ENCODE results near the gene AMOTL1.

Gene AMOTL1

GRCh38 chr11:94754335-94754734, 13.8 kb upstream of the AMOTL1 start:
- no peak overlapping the region for H3K9ac ChIP-seq (ENCODE audit: insufficient read length, low read depth)
- TF ChIP-seq SUZ12 (IDR thresholded peaks at IDR 0.05; ENCODE audit: extremely low read depth, insufficient read depth, insufficient read length) (no peak), ZNF274 (IDR thresholded peaks at IDR 0.05; ENCODE audit: low read depth, low read length) (no peak), YY1 (IDR thresholded peaks at IDR 0.05; ENCODE audit: insufficient read depth, insufficient read length) (no peak)
- H3K4me1 ChIP-seq (ENCODE audit: insufficient read depth, insufficient read length): peaks cover 2% of the 10 kb centered on the region
- DNase-seq (ENCODE audit: low read depth, low spot score): no peak
- H3K4me3 ChIP-seq (ENCODE audit: insufficient read length, low read depth): no peak overlapping the region
- H3K36me3 ChIP-seq (ENCODE audit: insufficient read depth, insufficient read length, low read length): no peaks in the 10 kb centered on the region
- H3K27me3 ChIP-seq (ENCODE audit: insufficient read depth, insufficient read length): no peaks in the 10 kb centered on the region
- no peaks in the 10 kb centered on the region for H3K9me3 ChIP-seq (ENCODE audit: insufficient read depth, low read length)

- H3K4me3 ChIP-seq (ENCODE audit: insufficient read length, low read depth): no peak overlapping the region
- H3K4me1 ChIP-seq (ENCODE audit: insufficient read depth, insufficient read length): peaks cover 2% of the 10 kb centered on the region
- DNase-seq (ENCODE audit: low read depth, low spot score): no peak
- no peak overlapping the region for H3K9ac ChIP-seq (ENCODE audit: insufficient read length, low read depth)
- no peaks in the 10 kb centered on the region for H3K27me3 ChIP-seq (ENCODE audit: insufficient read depth, insufficient read length)
- no peaks in the 10 kb centered on the region for H3K9me3 ChIP-seq (ENCODE audit: insufficient read depth, low read length)
- TF ChIP-seq SUZ12 (IDR thresholded peaks at IDR 0.05; ENCODE audit: extremely low read depth, insufficient read depth, insufficient read length) (no peak), YY1 (IDR thresholded peaks at IDR 0.05; ENCODE audit: insufficient read depth, insufficient read length) (no peak), ZNF274 (IDR thresholded peaks at IDR 0.05; ENCODE audit: low read depth, low read length) (no peak)
- no peaks in the 10 kb centered on the region for H3K36me3 ChIP-seq (ENCODE audit: insufficient read depth, insufficient read length, low read length)
Measured at GRCh38 chr11:94754819-94755218, 13.3 kb upstream of the AMOTL1 start.

- H3K9me3 ChIP-seq (ENCODE audit: insufficient read depth, low read length): no peaks in the 10 kb centered on the region
- DNase-seq (ENCODE audit: low read depth, low spot score): no peak
- H3K9ac ChIP-seq (ENCODE audit: insufficient read length, low read depth): no peak overlapping the region
- H3K4me3 ChIP-seq (ENCODE audit: insufficient read length, low read depth): no peak overlapping the region
- H3K4me1 ChIP-seq (ENCODE audit: insufficient read depth, insufficient read length): peaks cover 2% of the 10 kb centered on the region
- no peaks in the 10 kb centered on the region for H3K27me3 ChIP-seq (ENCODE audit: insufficient read depth, insufficient read length)
- TF ChIP-seq YY1 (IDR thresholded peaks at IDR 0.05; ENCODE audit: insufficient read depth, insufficient read length) (no peak), SUZ12 (IDR thresholded peaks at IDR 0.05; ENCODE audit: extremely low read depth, insufficient read depth, insufficient read length) (no peak), ZNF274 (IDR thresholded peaks at IDR 0.05; ENCODE audit: low read depth, low read length) (no peak)
- H3K36me3 ChIP-seq (ENCODE audit: insufficient read depth, insufficient read length, low read length): no peaks in the 10 kb centered on the region
Measured at GRCh38 chr11:94755494-94755893, 12.7 kb upstream of the AMOTL1 start.

GRCh38 chr11:94757037-94757735, 11.0 kb upstream of the AMOTL1 start:
- H3K9ac ChIP-seq (ENCODE audit: insufficient read length, low read depth): no peak overlapping the region
- no peak overlapping the region for H3K4me3 ChIP-seq (ENCODE audit: insufficient read length, low read depth)
- no peaks in the 10 kb centered on the region for H3K9me3 ChIP-seq (ENCODE audit: insufficient read depth, low read length)
- H3K36me3 ChIP-seq (ENCODE audit: insufficient read depth, insufficient read length, low read length): no peaks in the 10 kb centered on the region
- TF ChIP-seq ZNF274 (IDR thresholded peaks at IDR 0.05; ENCODE audit: low read depth, low read length): no peak
- no peak for TF ChIP-seq SUZ12 (IDR thresholded peaks at IDR 0.05; ENCODE audit: extremely low read depth, insufficient read depth, insufficient read length)
- TF ChIP-seq YY1 (IDR thresholded peaks at IDR 0.05; ENCODE audit: insufficient read depth, insufficient read length): no peak
- H3K27me3 ChIP-seq (ENCODE audit: insufficient read depth, insufficient read length): no peaks in the 10 kb centered on the region
- no peak for DNase-seq (ENCODE audit: low read depth, low spot score)
- H3K4me1 ChIP-seq (ENCODE audit: insufficient read depth, insufficient read length): peaks cover 2% of the 10 kb centered on the region

- Histone ChIP-seq H3K9me3 (ENCODE audit: insufficient read depth, low read length) (no peaks in the 10 kb centered on the region), H3K4me3 (ENCODE audit: insufficient read length, low read depth) (no peak overlapping the region), H3K36me3 (ENCODE audit: insufficient read depth, insufficient read length, low read length) (no peaks in the 10 kb centered on the region), H3K4me1 (ENCODE audit: insufficient read depth, insufficient read length) (peaks cover 2% of the 10 kb centered on the region), H3K27me3 (ENCODE audit: insufficient read depth, insufficient read length) (no peaks in the 10 kb centered on the region), H3K9ac (ENCODE audit: insufficient read length, low read depth) (no peak overlapping the region)
- TF ChIP-seq ZNF274 (IDR thresholded peaks at IDR 0.05; ENCODE audit: low read depth, low read length) (no peak), YY1 (IDR thresholded peaks at IDR 0.05; ENCODE audit: insufficient read depth, insufficient read length) (no peak), SUZ12 (IDR thresholded peaks at IDR 0.05; ENCODE audit: extremely low read depth, insufficient read depth, insufficient read length) (no peak)
- no peak for DNase-seq (ENCODE audit: low read depth, low spot score)
Measured at GRCh38 chr11:94758666-94759065, 9.5 kb upstream of the AMOTL1 start.

GRCh38 chr11:94759522-94759921, 8.6 kb upstream of the AMOTL1 start:
- no peaks in the 10 kb centered on the region for H3K9me3 ChIP-seq (ENCODE audit: insufficient read depth, low read length)
- H3K9ac ChIP-seq (ENCODE audit: insufficient read length, low read depth): no peak overlapping the region
- TF ChIP-seq SUZ12 (IDR thresholded peaks at IDR 0.05; ENCODE audit: extremely low read depth, insufficient read depth, insufficient read length) (no peak), ZNF274 (IDR thresholded peaks at IDR 0.05; ENCODE audit: low read depth, low read length) (no peak), YY1 (IDR thresholded peaks at IDR 0.05; ENCODE audit: insufficient read depth, insufficient read length) (no peak)
- no peak for DNase-seq (ENCODE audit: low read depth, low spot score)
- H3K27me3 ChIP-seq (ENCODE audit: insufficient read depth, insufficient read length): no peaks in the 10 kb centered on the region
- H3K4me1 ChIP-seq (ENCODE audit: insufficient read depth, insufficient read length): peaks cover 3% of the 10 kb centered on the region
- H3K36me3 ChIP-seq (ENCODE audit: insufficient read depth, insufficient read length, low read length): no peaks in the 10 kb centered on the region
- H3K4me3 ChIP-seq (ENCODE audit: insufficient read length, low read depth): no peak overlapping the region

- Histone ChIP-seq H3K9me3 (ENCODE audit: insufficient read depth, low read length) (no peaks in the 10 kb centered on the region), H3K4me3 (ENCODE audit: insufficient read length, low read depth) (no peak overlapping the region), H3K9ac (ENCODE audit: insufficient read length, low read depth) (no peak overlapping the region), H3K36me3 (ENCODE audit: insufficient read depth, insufficient read length, low read length) (no peaks in the 10 kb centered on the region), H3K4me1 (ENCODE audit: insufficient read depth, insufficient read length) (peaks cover 3% of the 10 kb centered on the region), H3K27me3 (ENCODE audit: insufficient read depth, insufficient read length) (no peaks in the 10 kb centered on the region)
- TF ChIP-seq SUZ12 (IDR thresholded peaks at IDR 0.05; ENCODE audit: extremely low read depth, insufficient read depth, insufficient read length) (no peak), ZNF274 (IDR thresholded peaks at IDR 0.05; ENCODE audit: low read depth, low read length) (no peak), YY1 (IDR thresholded peaks at IDR 0.05; ENCODE audit: insufficient read depth, insufficient read length) (no peak)
- no peak for DNase-seq (ENCODE audit: low read depth, low spot score)
Measured at GRCh38 chr11:94760296-94760695, 7.9 kb upstream of the AMOTL1 start.
